HG03108 (cell line): ENCODE measurements around the gene PKIB.
A peak's percentile ranks its signal among the peaks of the same experiment; 100 is the strongest.
"Not testable (repeated sequence)": the region's sequence is repeated elsewhere in the genome, so short reads cannot be mapped to it uniquely, and the experiment has no call there.

Experiments
- ATAC-seq: cut with Tn5 transposase; IDR thresholded peaks from one replicate; pipeline ENCODE4 v1.9.1; 2021; ENCODE audit warnings: moderate library complexity; ENCODE audit not compliant: unreplicated experiment

PKIB gene

GRCh38 chr6:122736616-122737015 is 126.4 kb downstream of the PKIB start:
- ATAC-seq, result no peak

GRCh38 chr6:122740091-122740490 is 129.9 kb downstream of the PKIB start:
- no peak for ATAC-seq

- no peak for ATAC-seq
Measured at GRCh38 chr6:122740936-122741335, 130.7 kb downstream of the PKIB start.

- ATAC-seq, result not testable (repeated sequence)
Measured at GRCh38 chr6:122744247-122744646, 134.0 kb downstream of the PKIB start.

GRCh38 chr6:122744856-122745255 is 134.7 kb downstream of the PKIB start:
- ATAC-seq, result not testable (repeated sequence)

- no peak for ATAC-seq
Measured at GRCh38 chr6:122746688-122747087, 136.5 kb downstream of the PKIB start.

GRCh38 chr6:122747573-122747972 is 137.4 kb downstream of the PKIB start:
- no peak for ATAC-seq

- ATAC-seq, result not testable (repeated sequence)
Measured at GRCh38 chr6:122748945-122749344, 138.7 kb downstream of the PKIB start.

GRCh38 chr6:122749451-122750050 is 139.3 kb downstream of the PKIB start:
- ATAC-seq, result no peak

GRCh38 chr6:122751326-122751725 is 141.1 kb downstream of the PKIB start:
- peak; percentile 83 for ATAC-seq

GRCh38 chr6:122752459-122752858 is 142.3 kb downstream of the PKIB start:
- no peak for ATAC-seq

- ATAC-seq, result no peak
Measured at GRCh38 chr6:122753000-122753687, 142.9 kb downstream of the PKIB start.

- no peak for ATAC-seq
Measured at GRCh38 chr6:122753688-122754056, 143.5 kb downstream of the PKIB start.

GRCh38 chr6:122754191-122754731 is 144.1 kb downstream of the PKIB start:
- no peak for ATAC-seq

GRCh38 chr6:122755901-122756300 is 145.7 kb downstream of the PKIB start:
- no peak for ATAC-seq

- ATAC-seq, result peak; percentile 72
Measured at GRCh38 chr6:122758927-122759334, 148.7 kb downstream of the PKIB start.

- no peak for ATAC-seq
Measured at GRCh38 chr6:122760330-122760729, 150.1 kb downstream of the PKIB start.

- no peak for ATAC-seq
Measured at GRCh38 chr6:122766256-122766655, 156.1 kb downstream of the PKIB start.

GRCh38 chr6:122770835-122771601 is 160.8 kb downstream of the PKIB start:
- no peak for ATAC-seq

GRCh38 chr6:122772724-122773415 is 162.7 kb downstream of the PKIB start:
- ATAC-seq, result no peak
